Stimulated activated naive CD8-positive, alpha-beta T cell treated with anti-CD3 and anti-CD28 coated beads, Interleukin-15, amount 100 ng/mL, for 72 hours (primary cell): ENCODE measurements around the gene ABHD17A.

Source experiments
- ATAC-seq: fragments of 150-1000 bp; cut with Tn5 transposase; 2 replicates; pipeline ENCODE4 v1.10.0; 2021; ENCODE audit warnings: mild to moderate bottlenecking, moderate library complexity
- DNase-seq, 2 donors: peaks; one replicate each; pipeline ENCODE4 v3.0.0; 2021 to 2022
- H3K27ac Mint-ChIP-seq, 2 donors: one replicate each; pipeline ENCODE4 v1.8.0; 2022; ENCODE audit warnings: mild to moderate bottlenecking in 2 of 2, mixed read lengths in 2 of 2, moderate library complexity in 2 of 2
- H3K27me3 Mint-ChIP-seq: one replicate; pipeline ENCODE4 v1.8.0; 2022; ENCODE audit warnings: mixed read lengths
- H3K4me1 Mint-ChIP-seq: one replicate; pipeline ENCODE4 v1.8.0; 2022; ENCODE audit warnings: mild to moderate bottlenecking, mixed read lengths
- H3K4me3 Mint-ChIP-seq, 2 donors: one replicate each; pipeline ENCODE4 v1.8.0; 2022; ENCODE audit warnings: mild to moderate bottlenecking in 2 of 2, mixed read lengths in 2 of 2, moderate library complexity in 1 of 2
- H3K9me3 Mint-ChIP-seq, 2 donors: one replicate each; pipeline ENCODE4 v1.8.0; 2022; ENCODE audit warnings: mixed read lengths in 2 of 2

ABHD17A gene

GRCh38 chr19:1837222-1837565 is 48.1 kb downstream of the ABHD17A start:
- Mint-ChIP-seq H3K27me3 (no peaks in the 10 kb centered on the region), H3K4me3 (no peak overlapping the region), H3K4me1 (peaks cover 73% of the 10 kb centered on the region), H3K27ac (peak overlapping the region in 1 of 2 donors; percentile 63), H3K9me3 (no peaks in the 10 kb centered on the region)
- ATAC-seq: peak; percentile 10
- DNase-seq: no peak

- H3K27ac Mint-ChIP-seq: no peak overlapping the region
Measured at GRCh38 chr19:1836458-1837221, 48.7 kb downstream of the ABHD17A start.

DNA sequence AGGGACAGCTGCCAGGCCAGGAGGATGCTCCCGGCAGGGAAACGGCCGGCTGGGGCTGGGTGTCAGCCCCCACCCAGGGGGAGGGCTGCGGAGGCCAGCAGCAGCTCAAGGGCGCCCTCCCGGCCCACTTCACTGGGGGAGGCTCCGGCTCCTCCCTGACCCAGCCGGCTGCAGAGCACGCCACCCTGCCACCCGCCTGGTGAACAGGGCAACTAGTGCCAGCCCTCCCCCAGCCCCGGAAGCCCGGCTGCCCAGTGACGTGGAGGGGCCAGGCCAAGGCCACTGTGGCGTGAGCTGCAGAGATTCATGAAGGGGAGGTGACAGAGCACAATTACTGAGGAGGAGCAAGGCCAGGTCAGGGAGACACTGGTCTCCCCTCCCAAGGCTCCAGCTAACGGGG is 51.8 kb downstream of the ABHD17A start:
- H3K4me1 Mint-ChIP-seq: peaks cover 53% of the 10 kb centered on the region
- ATAC-seq (no peak), DNase-seq (no peak)
- H3K9me3 Mint-ChIP-seq: no peaks in the 10 kb centered on the region
- H3K4me3 Mint-ChIP-seq: no peak overlapping the region
- H3K27me3 Mint-ChIP-seq: no peaks in the 10 kb centered on the region
- peak overlapping the region in 1 of 2 donors; percentile 60 for H3K27ac Mint-ChIP-seq

More at GRCh38 chr19:1836458-1837221, 48.7 kb downstream of the ABHD17A start:
- no peaks in the 10 kb centered on the region for H3K9me3 Mint-ChIP-seq
- DNase-seq (no peak), ATAC-seq (no peak)
- peaks cover 73% of the 10 kb centered on the region for H3K4me1 Mint-ChIP-seq
- H3K27me3 Mint-ChIP-seq: no peaks in the 10 kb centered on the region
- H3K4me3 Mint-ChIP-seq: no peak overlapping the region

- Mint-ChIP-seq H3K27ac (no peak overlapping the region), H3K27me3 (no peaks in the 10 kb centered on the region), H3K9me3 (no peaks in the 10 kb centered on the region), H3K4me3 (no peak overlapping the region), H3K4me1 (peaks cover 40% of the 10 kb centered on the region)
- ATAC-seq (no peak), DNase-seq (no peak)
Measured at GRCh38 chr19:1832046-1832663, 53.1 kb downstream of the ABHD17A start.

DNA sequence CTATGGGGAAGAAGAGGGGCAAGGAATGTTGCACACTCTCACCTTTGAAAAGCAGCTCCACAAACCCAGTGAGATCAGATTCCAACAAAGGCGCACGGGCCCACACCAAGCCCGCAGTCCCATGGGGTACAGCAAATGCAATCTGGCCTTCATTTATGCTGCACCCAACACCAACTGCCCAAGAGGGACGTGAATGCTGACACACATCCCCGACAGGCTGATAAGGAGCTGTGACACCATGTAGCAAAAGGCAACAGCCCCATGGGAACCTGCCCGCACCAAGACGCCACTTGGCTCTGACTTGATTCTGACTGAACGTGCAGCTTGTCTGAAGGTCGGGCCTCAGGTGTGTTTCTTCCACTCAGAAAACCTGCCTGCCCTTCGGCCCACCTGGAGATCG is 54.3 kb downstream of the ABHD17A start:
- DNase-seq (no peak), ATAC-seq (no peak)
- peaks cover 32% of the 10 kb centered on the region for H3K4me1 Mint-ChIP-seq
- no peaks in the 10 kb centered on the region for H3K27me3 Mint-ChIP-seq
- H3K4me3 Mint-ChIP-seq: no peak overlapping the region
- no peaks in the 10 kb centered on the region for H3K9me3 Mint-ChIP-seq
- H3K27ac Mint-ChIP-seq: no peak overlapping the region

GRCh38 chr19:1830568-1830967 is 54.7 kb downstream of the ABHD17A start:
- H3K9me3 Mint-ChIP-seq: no peaks in the 10 kb centered on the region
- H3K4me3 Mint-ChIP-seq: no peak overlapping the region
- DNase-seq (no peak), ATAC-seq (no peak)
- no peaks in the 10 kb centered on the region for H3K27me3 Mint-ChIP-seq
- peak overlapping the region in 1 of 2 donors; percentile 28 for H3K27ac Mint-ChIP-seq
- H3K4me1 Mint-ChIP-seq: peaks cover 31% of the 10 kb centered on the region

GRCh38 chr19:1829958-1830357 is 55.3 kb downstream of the ABHD17A start:
- Mint-ChIP-seq H3K4me1 (peaks cover 30% of the 10 kb centered on the region), H3K9me3 (no peaks in the 10 kb centered on the region), H3K27ac (no peak overlapping the region), H3K27me3 (no peaks in the 10 kb centered on the region), H3K4me3 (no peak overlapping the region)
- ATAC-seq (no peak), DNase-seq (no peak)

DNA sequence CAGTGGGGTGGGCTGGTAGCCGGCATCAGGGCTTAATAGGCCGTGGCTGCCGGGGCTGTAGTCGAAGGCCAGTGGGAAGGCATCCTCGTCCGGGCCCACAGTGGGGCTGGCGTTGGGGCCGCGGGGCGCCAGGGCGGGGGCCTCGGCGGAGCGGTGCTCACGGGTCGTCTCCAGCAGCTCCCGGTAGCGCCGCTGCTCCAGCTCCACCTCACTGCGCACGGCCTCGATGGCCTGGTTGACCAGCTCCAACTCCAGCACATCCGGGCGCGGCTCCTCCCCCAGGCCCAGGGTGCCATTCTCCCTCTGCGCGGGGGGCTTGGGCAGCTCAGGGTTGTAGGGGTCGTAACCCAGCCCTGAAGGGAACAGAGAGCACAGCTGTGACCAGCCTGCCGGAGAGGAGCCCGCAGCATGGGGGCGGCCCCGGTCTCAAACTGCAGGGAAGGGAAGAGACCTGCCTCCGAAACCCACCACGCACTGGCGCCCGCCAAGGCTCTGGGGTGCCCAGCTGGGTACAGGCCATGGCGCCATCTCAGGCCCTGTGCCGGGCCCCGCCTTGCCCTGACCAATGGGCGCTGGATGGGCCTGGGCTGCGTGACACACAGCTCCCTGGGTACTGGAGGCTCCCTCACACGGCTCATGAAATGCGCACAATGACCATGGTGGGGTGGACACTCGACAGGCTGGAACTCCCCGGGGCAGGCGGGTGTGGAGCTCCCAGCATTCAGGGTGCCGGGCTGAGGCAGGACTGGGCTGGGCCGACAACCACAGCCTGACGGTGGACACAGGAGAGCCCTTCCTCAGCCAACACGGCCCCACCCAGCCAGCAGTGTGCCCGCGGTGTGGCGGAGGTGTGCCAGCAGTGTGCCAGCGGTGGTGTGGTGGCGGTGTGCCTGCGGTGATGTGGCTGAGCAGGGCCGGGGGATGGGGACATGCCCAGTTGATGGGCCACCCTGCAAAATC is 56.7 kb downstream of the ABHD17A start:
- Mint-ChIP-seq H3K9me3 (no peaks in the 10 kb centered on the region), H3K4me1 (peaks cover 18% of the 10 kb centered on the region), H3K4me3 (no peak overlapping the region), H3K27ac (no peak overlapping the region), H3K27me3 (no peaks in the 10 kb centered on the region)
- DNase-seq: no peak
- ATAC-seq: peak; percentile 24

GRCh38 chr19:1827566-1828278 is 57.6 kb downstream of the ABHD17A start:
- peaks cover 18% of the 10 kb centered on the region for H3K4me1 Mint-ChIP-seq
- peak; percentile 14 for ATAC-seq
- no peaks in the 10 kb centered on the region for H3K27me3 Mint-ChIP-seq
- no peak overlapping the region for H3K27ac Mint-ChIP-seq
- no peak for DNase-seq
- H3K4me3 Mint-ChIP-seq: no peak overlapping the region
- H3K9me3 Mint-ChIP-seq: no peaks in the 10 kb centered on the region
